H1 (cell line): Measurements from ENCODE around the gene TARS3. TPM values are rescaled to one million over a fixed set of nuclear protein-coding genes. Genes with fewer than 3 reads are reported as not detected.

ENCODE experiments used
- CTCF ChIA-PET: fragments of 300-600 bp; sonication (Branson Sonifier 250); formaldehyde crosslinking; loops from one replicate; lab custom pipeline; 2021; ENCODE audit not compliant: partially characterized antibody; lab: Charles Lee
- POLR2A ChIA-PET: fragments of 300-600 bp; sonication (Branson Sonifier 250); formaldehyde crosslinking; loops from one replicate; lab custom pipeline; 2021; ENCODE audit warnings: inconsistent platforms; ENCODE audit not compliant: partially characterized antibody; lab: Charles Lee
- DNase-seq, 2 experiments: peaks; one replicate each; pipeline versions ENCODE4 v3.0.0 to v3.0.0-alpha.2; 2010 to 2022; ENCODE audit warnings: low spot score in 2 of 2, low read depth in 1 of 2, mixed read lengths in 1 of 2
- FAIRE-seq: peaks from 2 replicates; lab custom pipeline; 2011; peaks lifted over from hg19 to GRCh38; lab: Jason Lieb, UNC
- H2AFZ ChIP-seq: 2 replicates; pipeline ENCODE4 v1.8.1; 2012; ENCODE audit warnings: low read length, inconsistent platforms
- H2AK5ac ChIP-seq: 2 replicates; pipeline ENCODE4 v1.6.1; 2013; ENCODE audit warnings: low read depth, low read length
- H2BK120ac ChIP-seq: replicated peaks from 2 replicates; pipeline ENCODE3; 2013; ENCODE audit warnings: low read depth, low read length, inconsistent platforms
- H2BK12ac ChIP-seq: 2 replicates; pipeline ENCODE4 v1.6.1; 2013; ENCODE audit warnings: low read depth, low read length
- H2BK15ac ChIP-seq: 2 replicates; pipeline ENCODE4 v1.6.1; 2013; ENCODE audit warnings: low read length
- H2BK20ac ChIP-seq: 2 replicates; pipeline ENCODE4 v1.6.1; 2013; ENCODE audit warnings: low read length
- H2BK5ac ChIP-seq: 2 replicates; pipeline ENCODE4 v1.6.1; 2013; ENCODE audit warnings: low read depth, low read length
- H3K14ac ChIP-seq: 2 replicates; pipeline ENCODE4 v1.6.1; 2013; ENCODE audit warnings: inconsistent platforms; ENCODE audit not compliant: insufficient read length
- H3K18ac ChIP-seq: 2 replicates; pipeline ENCODE4 v1.6.1; 2013; ENCODE audit warnings: low read length; ENCODE audit errors: extremely low read depth
- H3K23ac ChIP-seq: 2 replicates; pipeline ENCODE4 v1.6.1; 2013; ENCODE audit warnings: inconsistent platforms; ENCODE audit not compliant: insufficient read length
- H3K23me2 ChIP-seq: 2 replicates; pipeline ENCODE4 v1.6.1; 2013; ENCODE audit warnings: low read depth, low read length
- H3K27ac ChIP-seq: 2 replicates; pipeline ENCODE4 v1.6.1; 2011; ENCODE audit warnings: low read depth, low read length, inconsistent platforms
- H3K27me3 ChIP-seq, 4 experiments: replicated peaks in 1 of 4; 1 replicate in 1 of 4; 2 replicates in 3 of 4; pipeline versions ENCODE4 v1.6.1 to v1.8.1; 2011 to 2013; ENCODE audit warnings: low read length in 3 of 4, mild to moderate bottlenecking in 3 of 4, inconsistent platforms in 2 of 4, mixed read lengths in 2 of 4, moderate library complexity in 1 of 4; ENCODE audit not compliant: control insufficient read depth in 3 of 4, insufficient read depth in 3 of 4; ENCODE audit errors: extremely low read depth in 1 of 4
- H3K36me3 ChIP-seq, 4 experiments: 2 replicates each; pipeline versions ENCODE4 v1.6.1 to v1.8.1; 2011 to 2013; ENCODE audit warnings: mild to moderate bottlenecking in 4 of 4, low read length in 3 of 4, moderate library complexity in 2 of 4, control low read depth in 1 of 4, inconsistent platforms in 1 of 4; ENCODE audit not compliant: insufficient read depth in 4 of 4, control insufficient read depth in 2 of 4
- H3K4ac ChIP-seq: replicated peaks from 2 replicates; pipeline ENCODE3; 2013; ENCODE audit warnings: low read length, low read depth, mixed read lengths, inconsistent platforms; ENCODE audit not compliant: insufficient read length
- H3K4me1 ChIP-seq, 4 experiments: replicated peaks in 1 of 4; 1 replicate in 1 of 4; 2 replicates in 3 of 4; pipeline versions ENCODE4 v1.6.1 to v1.8.1; 2011 to 2013; ENCODE audit warnings: low read length in 3 of 4, inconsistent platforms in 2 of 4, mixed read lengths in 1 of 4; ENCODE audit not compliant: insufficient read depth in 4 of 4, control insufficient read depth in 3 of 4
- H3K4me2 ChIP-seq, 2 experiments: 2 replicates each; pipeline versions ENCODE4 v1.6.1 to v1.8.1; 2011 to 2013; ENCODE audit warnings: low read depth in 2 of 2, low read length in 2 of 2, control low read depth in 1 of 2, inconsistent platforms in 1 of 2, mild to moderate bottlenecking in 1 of 2; ENCODE audit not compliant: insufficient read depth in 1 of 2
- H3K4me3 ChIP-seq, 4 experiments: fragments of 200-600, 300-600 bp in 1 of 4; sonication (generic), shearing (Covaris generic), sonication (Bioruptor Twin) in 1 of 4; 2 replicates each; pipeline versions ENCODE4 v1.5.1 to v1.8.1; 2011 to 2016; ENCODE audit warnings: low read length in 4 of 4, low read depth in 3 of 4, control low read depth in 2 of 4, inconsistent platforms in 2 of 4, mild to moderate bottlenecking in 2 of 4, mixed read lengths in 1 of 4, moderate library complexity in 1 of 4; ENCODE audit not compliant: insufficient read depth in 2 of 4; ENCODE audit errors: extremely low read depth in 1 of 4
- H3K56ac ChIP-seq: replicated peaks from 2 replicates; pipeline ENCODE3; 2013; ENCODE audit warnings: low read depth, mild to moderate bottlenecking, mixed read lengths, low read length, inconsistent platforms; ENCODE audit not compliant: insufficient read length
- H3K79me1 ChIP-seq: 2 replicates; pipeline ENCODE4 v1.6.1; 2013; ENCODE audit warnings: low read depth, low read length, control low read depth
- H3K79me2 ChIP-seq, 2 experiments: 2 replicates each; pipeline versions ENCODE4 v1.6.1 to v1.8.1; 2012 to 2013; ENCODE audit warnings: low read length in 2 of 2, mild to moderate bottlenecking in 2 of 2, inconsistent platforms in 1 of 2; ENCODE audit not compliant: insufficient read depth in 2 of 2, control insufficient read depth in 1 of 2
- H3K9ac ChIP-seq, 4 experiments: replicated peaks in 1 of 4; 1 replicate in 1 of 4; 2 replicates in 3 of 4; pipeline versions ENCODE4 v1.6.1 to v1.8.1; 2011 to 2013; ENCODE audit warnings: low read depth in 3 of 4, low read length in 3 of 4, control low read depth in 2 of 4, mild to moderate bottlenecking in 2 of 4, moderate library complexity in 2 of 4, inconsistent platforms in 1 of 4; ENCODE audit errors: extremely low read depth in 1 of 4
- H3K9me3 ChIP-seq, 2 experiments: 2 replicates each; pipeline versions ENCODE4 v1.6.1 to v1.8.1; 2012 to 2013; ENCODE audit warnings: mild to moderate bottlenecking in 2 of 2, moderate library complexity in 2 of 2, control low read depth in 1 of 2, inconsistent platforms in 1 of 2, low read depth in 1 of 2, low read length in 1 of 2, mixed read lengths in 1 of 2; ENCODE audit not compliant: insufficient read depth in 2 of 2
- H4K20me1 ChIP-seq, 2 experiments: replicated peaks in 1 of 2; 2 replicates each; pipeline versions ENCODE3 to v1.8.1; 2011 to 2013; ENCODE audit warnings: inconsistent platforms in 2 of 2, low read length in 2 of 2, mild to moderate bottlenecking in 1 of 2; ENCODE audit not compliant: insufficient read depth in 2 of 2, control insufficient read depth in 1 of 2
- H4K5ac ChIP-seq: 2 replicates; pipeline ENCODE4 v1.6.1; 2013; ENCODE audit warnings: low read length, low read depth, mixed read lengths, inconsistent platforms; ENCODE audit not compliant: insufficient read length
- H4K8ac ChIP-seq: 2 replicates; pipeline ENCODE4 v1.8.0; 2013; ENCODE audit warnings: mild to moderate bottlenecking, moderate library complexity, low read length, inconsistent platforms; ENCODE audit not compliant: insufficient read depth; ENCODE audit errors: extremely low read depth
- H4K91ac ChIP-seq: replicated peaks from 2 replicates; pipeline ENCODE3; 2013; ENCODE audit warnings: low read length, mixed read lengths, inconsistent platforms; ENCODE audit not compliant: insufficient read length
- YY1 ChIP-seq: IDR thresholded peaks from 2 replicates; pipeline ENCODE4 v1.6.1; 2011; ENCODE audit warnings: low read depth, mild to moderate bottlenecking, low read length
- WGBS, 2 experiments: shearing (Covaris generic) in 1 of 2; methylation state at CpG; one replicate each; pipeline versions ENCODE4 v1.1.6 to v1.1.7; 2013 to 2015; ENCODE audit warnings: low lambda C conversion rate in 2 of 2, mixed read lengths in 2 of 2, inconsistent platforms in 1 of 2, low coverage in 1 of 2, missing lambda C conversion rate in 1 of 2; ENCODE audit not compliant: insufficient replicate concordance in 2 of 2, insufficient coverage in 1 of 2, insufficient read length in 1 of 2; ENCODE audit errors: extremely low coverage in 1 of 2, missing lambda C conversion rate in 1 of 2; 5-methylcytosine and 5-hydroxymethylcytosine counted together
- polyA plus RNA-seq, 7 experiments: library from polyadenylated mRNA; depleted of rRNA in 3 of 7; stranded (reverse) in 5 of 7; unstranded in 2 of 7; fragments of >200 nt in 5 of 7; fragments of 200-250 nt in 2 of 7; gene quantifications; 1 replicate in 5 of 7; 2 replicates in 1 of 7; 4 replicates in 1 of 7; pipeline versions ENCODE4 v1.2.1 to v1.2.3, GENCODE V29; 2011 to 2013; ENCODE audit warnings: missing spikeins in 2 of 7, mixed read lengths in 2 of 7
- total RNA-seq: library from RNA; stranded (reverse); fragmentation: NEBNext Ultra II Directional; extraction: Animal tissue kit (Norgen Biotek cat#: 25700); gene quantifications from 2 replicates; pipeline ENCODE4 v1.2.1, GENCODE V29; 2021

TARS3 gene
- total and polyA plus RNA-seq, 2 of the 8 experiments (the other 6 are each of a cell fraction or from before 2014, with no cell fraction given), result 2.1 to 13.9 TPM

DNA sequence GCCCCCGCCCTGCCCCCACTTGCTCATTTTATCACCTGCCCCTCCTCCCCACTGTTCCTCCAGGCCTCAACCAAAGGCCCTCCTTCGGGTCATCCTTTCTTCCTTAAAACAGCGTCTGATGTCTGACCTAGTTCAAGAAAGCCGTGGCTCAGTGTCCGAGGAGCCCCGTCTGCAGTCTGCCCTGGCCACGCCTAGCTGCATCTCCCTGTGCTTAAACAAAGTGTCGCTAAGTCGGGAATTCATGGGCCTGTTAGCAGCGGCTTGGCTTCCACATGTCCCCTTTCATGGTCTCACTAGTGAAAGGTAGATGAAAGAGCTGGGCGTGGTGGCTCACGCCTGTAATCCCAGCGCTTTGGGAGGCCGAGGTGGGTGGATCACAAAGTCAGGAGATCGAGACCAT lies 113.3 kb downstream of the TARS3 start:
- CTCF ChIA-PET, result interaction anchor here (6.4 kb wide), 1 partner anchor 30 kb away, joined by 33 read pairs; no protein-coding TSS in a partner anchor
- no peak overlapping the region for H3K18ac ChIP-seq
- peaks cover 0 to 8% (median 4%) of the 10 kb centered on the region in 4 experiments; a peak in 6 of 7 replicates for H3K4me1 ChIP-seq
- H2BK12ac ChIP-seq, result no peak overlapping the region
- H2AK5ac ChIP-seq, result no peak overlapping the region
- H3K9me3 ChIP-seq, result no peaks in the 10 kb centered on the region
- H4K5ac ChIP-seq, result no peak overlapping the region
- no peak for DNase-seq
- H3K4me2 ChIP-seq, result no peak overlapping the region
- no peaks in the 10 kb centered on the region for H4K20me1 ChIP-seq
- H3K27ac ChIP-seq, result no peak overlapping the region
- POLR2A ChIA-PET, result no interaction called here
- no peaks in the 10 kb centered on the region for H3K79me2 ChIP-seq
- no peak for FAIRE-seq
- no peak overlapping the region for H3K4me3 ChIP-seq
- no peak overlapping the region for H3K14ac ChIP-seq
- H2BK120ac ChIP-seq, result no peak overlapping the region
- H2BK20ac ChIP-seq, result no peak overlapping the region
- no peak overlapping the region for H3K4ac ChIP-seq
- H3K27me3 ChIP-seq, result peaks cover 0 to 2% (median 0%) of the 10 kb centered on the region in 4 experiments; a peak in 1 of 7 replicates
- no peak overlapping the region for H4K91ac ChIP-seq
- no peak for TF ChIP-seq YY1
- no peaks in the 10 kb centered on the region for H3K79me1 ChIP-seq
- no peak overlapping the region for H2BK15ac ChIP-seq
- H3K23me2 ChIP-seq, result no peaks in the 10 kb centered on the region
- no peak overlapping the region for H3K23ac ChIP-seq
- no peak overlapping the region for H2BK5ac ChIP-seq
- H3K36me3 ChIP-seq, result no peaks in the 10 kb centered on the region
- H4K8ac ChIP-seq, result no peak overlapping the region
- H3K56ac ChIP-seq, result no peak overlapping the region
- WGBS, 2 experiments, result 97% methylated on average over 13 of the region's 15 CpGs; no CpG with 5 or more reads in 1 of the 2 experiments
- no peak overlapping the region for H2AFZ ChIP-seq
- no peak overlapping the region for H3K9ac ChIP-seq
